ENCODE data around the gene IL3RA. TPM values are rescaled to one million over a fixed set of nuclear protein-coding genes. Genes with fewer than 3 reads are reported as not detected.
"Not testable (repeated sequence)": the region's sequence is repeated elsewhere in the genome, so short reads cannot be mapped to it uniquely, and the experiment has no call there.

IL3RA gene
- total RNA-seq, 1 donor: 13.2 TPM

- Histone ChIP-seq H3K4me1 (ENCODE audit: insufficient read depth, low read length) (peaks cover 34% of the 10 kb centered on the region), H3K9me3 (ENCODE audit: low read depth, low read length) (no peaks in the 10 kb centered on the region), H3K4me3 (ENCODE audit: low read length) (no peak overlapping the region), H3K27me3 (ENCODE audit: insufficient read depth, low read length) (no peaks in the 10 kb centered on the region)
Measured at GRCh38 chrX:1316527-1316926, 20.1 kb upstream of the IL3RA start.

- Histone ChIP-seq H3K4me1 (ENCODE audit: insufficient read depth, low read length) (peaks cover 53% of the 10 kb centered on the region), H3K4me3 (ENCODE audit: low read length) (no peak overlapping the region), H3K27me3 (ENCODE audit: insufficient read depth, low read length) (no peaks in the 10 kb centered on the region), H3K9me3 (ENCODE audit: low read depth, low read length) (no peaks in the 10 kb centered on the region)
Measured at GRCh38 chrX:1321674-1322073, 14.9 kb upstream of the IL3RA start.

GRCh38 chrX:1322393-1322792 lies 14.2 kb upstream of the IL3RA start:
- Histone ChIP-seq H3K4me3 (ENCODE audit: low read length) (no peak overlapping the region), H3K4me1 (ENCODE audit: insufficient read depth, low read length) (peaks cover 50% of the 10 kb centered on the region), H3K9me3 (ENCODE audit: low read depth, low read length) (no peaks in the 10 kb centered on the region), H3K27me3 (ENCODE audit: insufficient read depth, low read length) (no peaks in the 10 kb centered on the region)

GRCh38 chrX:1323315-1323714 lies 13.3 kb upstream of the IL3RA start:
- no peaks in the 10 kb centered on the region for H3K27me3 ChIP-seq (ENCODE audit: insufficient read depth, low read length)
- H3K4me1 ChIP-seq (ENCODE audit: insufficient read depth, low read length): peaks cover 45% of the 10 kb centered on the region
- H3K4me3 ChIP-seq (ENCODE audit: low read length): no peak overlapping the region
- no peaks in the 10 kb centered on the region for H3K9me3 ChIP-seq (ENCODE audit: low read depth, low read length)

- no peak overlapping the region for H3K4me3 ChIP-seq (ENCODE audit: low read length)
- H3K27me3 ChIP-seq (ENCODE audit: insufficient read depth, low read length): no peaks in the 10 kb centered on the region
- no peaks in the 10 kb centered on the region for H3K9me3 ChIP-seq (ENCODE audit: low read depth, low read length)
- peaks cover 43% of the 10 kb centered on the region for H3K4me1 ChIP-seq (ENCODE audit: insufficient read depth, low read length)
Measured at GRCh38 chrX:1325515-1326116, 11.0 kb upstream of the IL3RA start.

GRCh38 chrX:1327651-1328304 lies 8.8 kb upstream of the IL3RA start:
- no peak overlapping the region for H3K4me3 ChIP-seq (ENCODE audit: low read length)
- H3K27me3 ChIP-seq (ENCODE audit: insufficient read depth, low read length): no peaks in the 10 kb centered on the region
- peaks cover 32% of the 10 kb centered on the region for H3K4me1 ChIP-seq (ENCODE audit: insufficient read depth, low read length)
- no peaks in the 10 kb centered on the region for H3K9me3 ChIP-seq (ENCODE audit: low read depth, low read length)

GRCh38 chrX:1330605-1331004 lies 6.0 kb upstream of the IL3RA start:
- no peak overlapping the region for H3K4me3 ChIP-seq (ENCODE audit: low read length)

GRCh38 chrX:1332433-1332832 lies 4.2 kb upstream of the IL3RA start:
- not testable (repeated sequence) for H3K9me3 ChIP-seq (ENCODE audit: low read depth, low read length); H3K4me3 ChIP-seq (ENCODE audit: low read length); H3K27me3 ChIP-seq (ENCODE audit: insufficient read depth, low read length)
- H3K4me1 ChIP-seq (ENCODE audit: insufficient read depth, low read length): peaks cover 65% of the 10 kb centered on the region

More at GRCh38 chrX:1330605-1331004, 6.0 kb upstream of the IL3RA start:
- Histone ChIP-seq H3K27me3 (ENCODE audit: insufficient read depth, low read length) (no peaks in the 10 kb centered on the region), H3K9me3 (ENCODE audit: low read depth, low read length) (no peaks in the 10 kb centered on the region), H3K4me1 (ENCODE audit: insufficient read depth, low read length) (peaks cover 50% of the 10 kb centered on the region)

- no peak overlapping the region for H3K4me3 ChIP-seq (ENCODE audit: low read length)
- H3K4me1 ChIP-seq (ENCODE audit: insufficient read depth, low read length): peaks cover 67% of the 10 kb centered on the region
- H3K9me3 ChIP-seq (ENCODE audit: low read depth, low read length): no peaks in the 10 kb centered on the region
- no peaks in the 10 kb centered on the region for H3K27me3 ChIP-seq (ENCODE audit: insufficient read depth, low read length)
Measured at GRCh38 chrX:1334854-1335253, 1.7 kb upstream of the IL3RA start.

GRCh38 chrX:1336948-1337779 lies 579 bp downstream of the IL3RA start:
- peak overlapping the region; percentile 45 for H3K4me3 ChIP-seq (ENCODE audit: low read length)
- no peaks in the 10 kb centered on the region for H3K27me3 ChIP-seq (ENCODE audit: insufficient read depth, low read length)
- peaks cover 71% of the 10 kb centered on the region for H3K4me1 ChIP-seq (ENCODE audit: insufficient read depth, low read length)
- H3K9me3 ChIP-seq (ENCODE audit: low read depth, low read length): no peaks in the 10 kb centered on the region

GRCh38 chrX:1341545-1342184 lies 5.1 kb downstream of the IL3RA start:
- H3K4me1 ChIP-seq (ENCODE audit: insufficient read depth, low read length): peaks cover 27% of the 10 kb centered on the region
- no peaks in the 10 kb centered on the region for H3K27me3 ChIP-seq (ENCODE audit: insufficient read depth, low read length)
- H3K4me3 ChIP-seq (ENCODE audit: low read length): no peak overlapping the region
- no peaks in the 10 kb centered on the region for H3K9me3 ChIP-seq (ENCODE audit: low read depth, low read length)

GRCh38 chrX:1349606-1350005 lies 13.0 kb downstream of the IL3RA start:
- H3K4me3 ChIP-seq (ENCODE audit: low read length); H3K9me3 ChIP-seq (ENCODE audit: low read depth, low read length); H3K27me3 ChIP-seq (ENCODE audit: insufficient read depth, low read length); H3K4me1 ChIP-seq (ENCODE audit: insufficient read depth, low read length): not testable (repeated sequence)

- no peaks in the 10 kb centered on the region for H3K4me1 ChIP-seq (ENCODE audit: insufficient read depth, low read length)
- H3K27me3 ChIP-seq (ENCODE audit: insufficient read depth, low read length): no peaks in the 10 kb centered on the region
- H3K4me3 ChIP-seq (ENCODE audit: low read length): no peak overlapping the region
- H3K9me3 ChIP-seq (ENCODE audit: low read depth, low read length): no peaks in the 10 kb centered on the region
Measured at GRCh38 chrX:1351981-1352714, 15.6 kb downstream of the IL3RA start.

GRCh38 chrX:1354036-1355019 lies 17.7 kb downstream of the IL3RA start:
- no peaks in the 10 kb centered on the region for H3K9me3 ChIP-seq (ENCODE audit: low read depth, low read length)
- no peak overlapping the region for H3K4me3 ChIP-seq (ENCODE audit: low read length)
- H3K4me1 ChIP-seq (ENCODE audit: insufficient read depth, low read length): no peaks in the 10 kb centered on the region
- H3K27me3 ChIP-seq (ENCODE audit: insufficient read depth, low read length): no peaks in the 10 kb centered on the region

Measured in mononuclear cell (primary cell).